ENCODE measurements around the gene C1orf21. TPM values are rescaled to one million over a fixed set of nuclear protein-coding genes. Genes with fewer than 3 reads are reported as not detected.

The C1orf21 gene
- polyA plus RNA-seq, 1 of the 3 experiments (the other 2 are of a cell fraction): 4.8 TPM

DNA sequence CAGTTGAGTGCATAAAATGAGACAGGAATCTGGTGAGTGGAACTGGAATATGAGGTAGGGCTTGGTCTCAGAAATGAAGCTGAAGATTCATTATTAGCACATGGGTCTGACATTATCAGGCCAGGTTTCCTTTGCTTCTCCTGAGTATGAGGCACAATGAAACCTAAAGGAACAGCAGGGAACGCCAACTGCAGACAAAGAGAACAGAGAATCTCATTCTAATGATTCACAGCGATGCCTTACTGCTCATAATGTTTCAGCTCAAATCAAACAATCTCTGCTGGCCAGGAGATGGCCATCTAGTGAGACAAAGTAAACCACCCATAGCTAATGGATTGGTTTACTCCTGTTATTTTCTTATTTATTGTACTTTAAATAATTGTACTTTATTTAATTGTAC is 133.5 kb downstream of the C1orf21 start:
- no peaks in the 10 kb centered on the region for H4K20me1 ChIP-seq (ENCODE audit: insufficient read depth)
- H3K27ac ChIP-seq (ENCODE audit: low read depth in 2 of 2, low read length in 1 of 2): peak overlapping the region in 1 of 2 experiments; percentile 47; a peak in 1 of 4 replicates
- no peaks in the 10 kb centered on the region for H3K36me3 ChIP-seq (replicated peaks in 1 of 2; ENCODE audit: control insufficient read depth in 1 of 2, insufficient read depth in 2 of 2, low read length in 1 of 2)
- no peaks in the 10 kb centered on the region; the same call in 1 of the 2 replicates for H3K79me2 ChIP-seq (ENCODE audit: insufficient read depth)
- H3K4me1 ChIP-seq (ENCODE audit: control insufficient read depth in 1 of 2, insufficient read depth in 2 of 2, low read depth in 1 of 2, low read length in 1 of 2): peaks cover 3 to 10% of the 10 kb centered on the region in 2 experiments; a peak in 3 of 4 replicates
- no peaks in the 10 kb centered on the region for H3K9me2 ChIP-seq
- peaks cover 16% of the 10 kb centered on the region for H3F3A ChIP-seq (replicated peaks; ENCODE audit: insufficient read depth)
- H3K9me3 ChIP-seq: no peaks in the 10 kb centered on the region; the same call in 1 of the 2 replicates
- H3K27me3 ChIP-seq (ENCODE audit: insufficient read depth): no peaks in the 10 kb centered on the region
- no peak for DNase-seq
- no peak for TF ChIP-seq GATA2 (CRISPR knock-in tag; IDR thresholded peaks at IDR 0.05)
- TF ChIP-seq PBX3 (IDR thresholded peaks at IDR 0.05): no peak
- no peak for TF ChIP-seq MEF2A (IDR thresholded peaks at IDR 0.05; ENCODE audit: borderline replicate concordance, low read depth)
- no peak for TF ChIP-seq TEAD4 (IDR thresholded peaks at IDR 0.05; ENCODE audit: borderline replicate concordance, insufficient read depth)
- TF ChIP-seq REST (IDR thresholded peaks at IDR 0.05; ENCODE audit: low read depth, low read length): no peak
- no peak for TF ChIP-seq YY1 (IDR thresholded peaks at IDR 0.05; ENCODE audit: low read depth)
- TF ChIP-seq TCF12 (IDR thresholded peaks at IDR 0.05): no peak
- no peak for TF ChIP-seq MAX (IDR thresholded peaks at IDR 0.05; ENCODE audit: low read depth)
- TF ChIP-seq SMC3 (IDR thresholded peaks at IDR 0.05; ENCODE audit: low read depth, low read length): no peak
- TF ChIP-seq RAD21 (IDR thresholded peaks at IDR 0.05; ENCODE audit: low read length): no peak
- no peak for TF ChIP-seq NRF1 (IDR thresholded peaks at IDR 0.05; ENCODE audit: low read depth, low read length)
- TF ChIP-seq FOSL2 (IDR thresholded peaks at IDR 0.05; ENCODE audit: borderline replicate concordance, low read depth): no peak
- no peak for TF ChIP-seq RFX5 (IDR thresholded peaks at IDR 0.05; ENCODE audit: low read length)
- no peak for TF ChIP-seq EP300 (IDR thresholded peaks at IDR 0.05; ENCODE audit: borderline replicate concordance in 1 of 2, low read depth in 1 of 2, low read length in 1 of 2)
- TF ChIP-seq RXRA (IDR thresholded peaks at IDR 0.05; ENCODE audit: borderline replicate concordance, low read depth): no peak
- no peak for TF ChIP-seq GABPA (IDR thresholded peaks at IDR 0.05; ENCODE audit: low read depth)
- TF ChIP-seq FOXM1 (IDR thresholded peaks at IDR 0.05; ENCODE audit: low read depth): no peak
- no peak for TF ChIP-seq ELF1 (IDR thresholded peaks at IDR 0.05)
- TF ChIP-seq NFIC (IDR thresholded peaks at IDR 0.05; ENCODE audit: borderline replicate concordance): no peak
- H3K9ac ChIP-seq: no peak overlapping the region
- POLR2A ChIA-PET: no interaction called here
- no peak overlapping the region for H3K4me2 ChIP-seq
- no peak overlapping the region for H3K4me3 ChIP-seq (ENCODE audit: low read depth in 2 of 2, low read length in 1 of 2)
- CTCF ChIA-PET: interaction anchor here (1.3 kb wide), 1 partner anchor 10 kb away, joined by 3 read pairs; no protein-coding TSS in a partner anchor
- H2AFZ ChIP-seq (ENCODE audit: low read depth): no peak overlapping the region
- 78% methylated on average over 2 of the region's 2 CpGs for WGBS (ENCODE audit: low lambda C conversion rate)

Data from SK-N-SH (cell line).